Measurements from ENCODE around the gene KIRREL3.

The KIRREL3 gene

GRCh38 chr11:127003260-127003981, 2.9 kb upstream of the KIRREL3 start:
- no peak for DNase-seq (ENCODE audit: low read depth in 1 of 2, low spot score in 1 of 2)
- Histone ChIP-seq H3K4me3 (replicated peaks; ENCODE audit: insufficient read depth, low read length) (no peak overlapping the region), H3K27me3 (ENCODE audit: insufficient read depth, poor library complexity, severe bottlenecking) (peaks cover 52% of the 10 kb centered on the region), H3K27ac (replicated peaks) (no peak overlapping the region)
- TF ChIP-seq CTCF (IDR thresholded peaks at IDR 0.05; ENCODE audit: insufficient read depth, low read length) (no peak), POLR2AphosphoS5 (IDR thresholded peaks at IDR 0.05; ENCODE audit: low read depth) (no peak), GABPA (IDR thresholded peaks at IDR 0.05; ENCODE audit: low read depth) (no peak), SPI1 (IDR thresholded peaks at IDR 0.05; ENCODE audit: borderline replicate concordance, low read depth) (no peak)
- TF ChIP-seq, protein P1, sequence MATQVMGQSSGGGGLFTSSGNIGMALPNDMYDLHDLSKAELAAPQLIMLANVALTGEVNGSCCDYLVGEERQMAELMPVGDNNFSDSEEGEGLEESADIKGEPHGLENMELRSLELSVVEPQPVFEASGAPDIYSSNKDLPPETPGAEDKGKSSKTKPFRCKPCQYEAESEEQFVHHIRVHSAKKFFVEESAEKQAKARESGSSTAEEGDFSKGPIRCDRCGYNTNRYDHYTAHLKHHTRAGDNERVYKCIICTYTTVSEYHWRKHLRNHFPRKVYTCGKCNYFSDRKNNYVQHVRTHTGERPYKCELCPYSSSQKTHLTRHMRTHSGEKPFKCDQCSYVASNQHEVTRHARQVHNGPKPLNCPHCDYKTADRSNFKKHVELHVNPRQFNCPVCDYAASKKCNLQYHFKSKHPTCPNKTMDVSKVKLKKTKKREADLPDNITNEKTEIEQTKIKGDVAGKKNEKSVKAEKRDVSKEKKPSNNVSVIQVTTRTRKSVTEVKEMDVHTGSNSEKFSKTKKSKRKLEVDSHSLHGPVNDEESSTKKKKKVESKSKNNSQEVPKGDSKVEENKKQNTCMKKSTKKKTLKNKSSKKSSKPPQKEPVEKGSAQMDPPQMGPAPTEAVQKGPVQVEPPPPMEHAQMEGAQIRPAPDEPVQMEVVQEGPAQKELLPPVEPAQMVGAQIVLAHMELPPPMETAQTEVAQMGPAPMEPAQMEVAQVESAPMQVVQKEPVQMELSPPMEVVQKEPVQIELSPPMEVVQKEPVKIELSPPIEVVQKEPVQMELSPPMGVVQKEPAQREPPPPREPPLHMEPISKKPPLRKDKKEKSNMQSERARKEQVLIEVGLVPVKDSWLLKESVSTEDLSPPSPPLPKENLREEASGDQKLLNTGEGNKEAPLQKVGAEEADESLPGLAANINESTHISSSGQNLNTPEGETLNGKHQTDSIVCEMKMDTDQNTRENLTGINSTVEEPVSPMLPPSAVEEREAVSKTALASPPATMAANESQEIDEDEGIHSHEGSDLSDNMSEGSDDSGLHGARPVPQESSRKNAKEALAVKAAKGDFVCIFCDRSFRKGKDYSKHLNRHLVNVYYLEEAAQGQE (IDR thresholded peaks at IDR 0.05; ENCODE audit: insufficient replicate concordance, low read depth), result no peak

GRCh38 chr11:127002669-127003259, 2.2 kb upstream of the KIRREL3 start:
- Histone ChIP-seq H3K27me3 (ENCODE audit: insufficient read depth, poor library complexity, severe bottlenecking) (peaks cover 55% of the 10 kb centered on the region), H3K27ac (replicated peaks) (no peak overlapping the region), H3K4me3 (replicated peaks; ENCODE audit: insufficient read depth, low read length) (no peak overlapping the region)
- DNase-seq (ENCODE audit: low read depth in 1 of 2, low spot score in 1 of 2), result no peak
- TF ChIP-seq CTCF (IDR thresholded peaks at IDR 0.05; ENCODE audit: insufficient read depth, low read length), result no peak

DNA sequence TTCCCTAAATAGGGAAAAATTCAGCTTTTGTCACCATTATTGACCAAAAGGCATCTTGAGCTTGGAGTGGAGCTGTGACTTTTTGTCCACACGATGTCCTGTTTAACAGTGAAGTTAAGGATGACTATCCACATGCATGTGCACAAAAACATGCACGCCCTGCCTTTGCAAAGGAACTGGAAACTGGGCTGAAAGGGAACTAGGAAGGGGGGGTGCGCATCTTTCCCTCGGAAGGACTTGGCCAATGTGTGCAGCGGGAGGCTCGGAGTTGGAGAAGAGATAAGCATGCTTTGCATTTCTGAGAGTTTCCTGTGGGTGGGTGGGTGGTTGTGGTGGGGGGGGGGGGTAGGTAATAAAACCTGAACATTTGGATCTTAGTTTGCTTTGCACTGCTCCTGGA, 411 bp upstream of the KIRREL3 start:
- Histone ChIP-seq H3K27ac (replicated peaks) (no peak overlapping the region), H3K4me3 (replicated peaks; ENCODE audit: insufficient read depth, low read length) (no peak overlapping the region), H3K27me3 (ENCODE audit: insufficient read depth, poor library complexity, severe bottlenecking) (peaks cover 55% of the 10 kb centered on the region)
- TF ChIP-seq, protein P1 (IDR thresholded peaks at IDR 0.05; ENCODE audit: insufficient replicate concordance, low read depth), result no peak
- TF ChIP-seq GABPA (IDR thresholded peaks at IDR 0.05; ENCODE audit: low read depth), result no peak
- no peak for TF ChIP-seq POLR2AphosphoS5 (IDR thresholded peaks at IDR 0.05; ENCODE audit: low read depth)
- no peak for TF ChIP-seq CTCF (IDR thresholded peaks at IDR 0.05; ENCODE audit: insufficient read depth, low read length)
- TF ChIP-seq SPI1 (IDR thresholded peaks at IDR 0.05; ENCODE audit: borderline replicate concordance, low read depth), result no peak
- no peak for DNase-seq (ENCODE audit: low read depth in 1 of 2, low spot score in 1 of 2)

All from HL-60 (cell line).